GM18520 (cell line): ENCODE measurements around the gene SCAMP3.
"Not testable (repeated sequence)": the region's sequence is repeated elsewhere in the genome, so short reads cannot be mapped to it uniquely, and the experiment has no call there.

Source experiments
- ATAC-seq: cut with Tn5 transposase; IDR thresholded peaks from one replicate; pipeline ENCODE4 v1.9.1; 2021; ENCODE audit not compliant: unreplicated experiment

Gene SCAMP3

DNA sequence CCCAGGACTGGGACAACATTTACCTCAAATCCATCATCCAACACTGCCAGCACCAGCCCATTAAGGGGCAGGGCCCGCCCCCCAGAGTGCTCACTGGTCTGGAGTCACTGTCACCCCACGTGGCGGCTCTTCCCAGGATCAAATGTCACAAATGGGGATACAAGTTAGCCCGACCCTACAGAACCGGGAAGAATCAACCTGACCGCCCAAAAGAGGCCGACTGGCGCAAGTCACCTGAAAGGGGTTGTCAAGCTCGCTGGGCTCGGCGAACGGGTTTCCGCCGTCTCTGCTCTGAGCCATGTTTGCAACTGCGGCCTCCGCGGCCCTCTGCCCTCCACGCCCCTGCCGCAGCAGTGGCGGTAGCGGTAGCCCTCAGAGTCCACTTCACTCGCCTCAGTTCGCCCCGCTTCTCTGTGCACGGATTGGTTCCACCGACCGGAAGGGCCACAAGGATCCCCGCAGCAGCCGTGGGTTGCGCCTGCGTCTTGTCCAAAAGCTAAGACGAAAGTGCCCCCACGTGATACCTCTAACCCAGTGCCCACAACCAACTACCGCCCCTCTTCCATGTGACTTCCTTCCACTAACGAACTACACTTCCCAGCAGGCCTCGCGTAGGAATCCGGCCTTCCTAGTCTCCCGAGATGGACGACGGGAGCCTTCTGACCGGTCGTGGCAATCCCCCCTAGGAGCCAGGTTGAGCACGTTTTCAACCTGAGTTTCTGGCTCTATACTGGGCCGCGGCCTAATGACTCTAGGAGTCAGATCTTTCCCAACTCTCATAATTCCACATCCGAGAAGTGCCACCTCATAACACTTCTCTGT, at the start of gene SCAMP3:
TSS of gene SCAMP3 (minus strand) at position 509 of the 822 bp plus-strand sequence. CDS start at position 300, 209 bp downstream.
- ATAC-seq, result peak; percentile 91

DNA sequence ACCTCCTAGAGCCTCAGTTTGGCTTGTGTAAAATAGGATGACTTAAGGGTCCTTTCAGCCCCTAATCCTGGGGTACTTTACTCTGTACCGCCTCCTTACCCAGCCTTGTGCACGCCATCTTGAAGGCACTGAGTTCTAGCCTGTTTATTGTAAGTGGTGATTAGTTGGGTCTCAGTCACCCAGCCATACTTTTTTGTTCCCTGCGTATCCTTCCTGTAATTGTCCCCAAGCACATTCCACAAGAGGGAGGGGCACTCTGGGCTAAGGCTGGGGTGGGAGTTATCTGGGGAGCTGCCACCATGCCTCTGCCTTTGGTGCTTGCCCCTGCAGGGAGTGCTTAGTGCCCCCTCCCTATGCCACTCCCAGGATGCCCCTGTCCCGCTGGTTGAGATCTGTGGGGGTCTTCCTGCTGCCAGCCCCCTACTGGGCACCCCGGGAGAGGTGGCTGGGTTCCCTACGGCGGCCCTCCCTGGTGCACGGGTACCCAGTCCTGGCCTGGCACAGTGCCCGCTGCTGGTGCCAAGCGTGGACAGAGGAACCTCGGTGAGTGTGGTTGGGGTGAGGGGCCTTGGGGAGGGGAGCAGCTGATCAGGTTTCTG, 47.4 kb upstream of the SCAMP3 start:
- no peak for ATAC-seq

DNA sequence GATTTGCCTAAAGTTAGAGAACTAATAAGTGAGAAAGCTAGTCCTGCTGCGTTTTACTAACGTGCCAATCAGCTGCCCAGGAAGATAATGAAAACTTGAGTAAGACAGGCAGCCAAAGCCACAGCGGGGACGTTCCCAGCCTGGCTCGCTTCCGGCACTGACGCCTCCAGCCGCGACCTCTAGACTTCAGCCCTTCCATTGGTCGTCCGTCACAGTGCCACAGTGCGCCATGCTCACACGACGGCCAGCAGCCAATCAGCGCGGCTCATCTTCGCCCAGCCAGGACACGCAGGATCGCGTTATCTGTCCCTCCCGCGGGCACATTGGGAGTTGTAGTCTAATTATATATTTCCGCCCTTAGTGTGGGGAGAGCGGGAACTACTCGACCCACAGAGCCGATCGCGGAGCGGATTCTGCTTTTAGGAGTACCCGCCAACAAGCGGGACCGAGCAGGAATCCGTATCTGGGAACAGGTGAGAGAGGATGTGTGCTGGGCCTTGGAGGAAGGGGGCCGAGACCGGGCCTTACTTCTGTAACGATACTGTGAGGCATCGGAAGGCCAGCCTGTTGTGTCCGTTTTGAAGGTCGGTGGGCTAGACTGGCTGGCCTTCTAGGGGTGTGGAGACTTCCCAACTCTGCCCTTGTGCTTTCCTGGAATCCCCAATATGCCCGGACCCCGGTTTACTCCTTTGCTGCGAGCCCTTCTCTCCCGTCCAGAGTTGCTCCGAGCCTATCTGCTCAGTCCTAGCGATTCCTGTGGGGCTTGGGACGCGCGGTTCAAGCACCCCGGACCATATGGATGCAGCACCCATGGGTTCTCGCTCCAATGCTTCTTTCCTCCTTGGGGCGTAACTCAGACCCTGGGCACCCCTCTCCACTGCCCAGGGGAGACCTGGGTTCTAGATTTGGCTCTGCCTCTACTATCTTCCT, 46.6 kb upstream of the SCAMP3 start, which contains the start of gene FDPS:
TSS of gene FDPS (plus strand) at position 374 of the 930 bp plus-strand sequence. CDS start 924 bp downstream, outside the sequence.
- peak; percentile 96 for ATAC-seq

GRCh38 chr1:155307247-155307740, 45.1 kb upstream of the SCAMP3 start:
- no peak for ATAC-seq

- ATAC-seq, result no peak
These were observed 43.8 kb upstream of the SCAMP3 start for GRCh38 chr1:155305881-155306391.

- ATAC-seq, result no peak
These were observed 42.5 kb upstream of the SCAMP3 start for GRCh38 chr1:155304558-155305063.

GRCh38 chr1:155301342-155301841, 39.2 kb upstream of the SCAMP3 start, which contains the start of gene PKLR:
TSS of gene PKLR (minus strand) at chr1:155301438. CDS start at chr1:155301395, 43 bp downstream.
- ATAC-seq, result no peak

- no peak for ATAC-seq
These were observed 38.6 kb upstream of the SCAMP3 start for GRCh38 chr1:155300553-155301329.

DNA sequence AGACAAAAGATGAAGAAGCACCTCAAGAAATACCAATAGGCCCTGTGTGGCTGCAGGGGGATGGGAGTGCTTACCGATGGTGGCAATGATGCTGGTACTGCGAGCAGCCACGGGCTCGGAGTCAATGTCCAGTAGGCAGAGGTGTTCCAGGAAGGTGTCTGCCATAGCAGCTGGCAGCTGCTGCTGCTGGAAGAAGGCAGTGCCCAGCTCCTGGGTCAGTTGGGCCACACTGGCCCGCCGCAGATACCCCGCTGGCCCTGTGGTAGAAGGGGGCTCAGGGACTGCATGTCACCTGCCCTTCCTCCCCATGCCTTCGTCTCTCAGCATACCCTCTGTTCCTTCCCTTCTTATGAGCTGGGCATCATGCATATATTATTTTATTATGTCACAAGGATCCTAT, 37.9 kb upstream of the SCAMP3 start:
- no peak for ATAC-seq

DNA sequence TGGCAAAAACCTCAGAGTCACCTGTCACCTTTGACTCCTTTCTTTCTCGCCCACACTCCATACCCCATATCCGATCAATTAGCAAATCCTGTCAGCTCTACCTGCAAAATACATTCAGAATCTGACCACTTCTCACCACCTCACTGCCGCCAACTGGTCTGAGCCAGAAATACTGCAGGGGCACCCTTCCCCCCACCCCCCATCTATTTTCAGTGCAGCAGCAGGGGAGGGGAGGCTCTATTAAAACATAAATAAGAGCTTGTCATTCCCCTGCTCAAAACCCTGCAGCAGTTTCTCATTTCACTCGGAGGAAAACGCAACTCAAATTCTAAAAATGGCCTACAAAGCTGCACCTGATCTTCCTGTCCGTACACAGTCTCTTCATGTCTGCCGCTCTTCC, 35.2 kb upstream of the SCAMP3 start:
- no peak for ATAC-seq

DNA sequence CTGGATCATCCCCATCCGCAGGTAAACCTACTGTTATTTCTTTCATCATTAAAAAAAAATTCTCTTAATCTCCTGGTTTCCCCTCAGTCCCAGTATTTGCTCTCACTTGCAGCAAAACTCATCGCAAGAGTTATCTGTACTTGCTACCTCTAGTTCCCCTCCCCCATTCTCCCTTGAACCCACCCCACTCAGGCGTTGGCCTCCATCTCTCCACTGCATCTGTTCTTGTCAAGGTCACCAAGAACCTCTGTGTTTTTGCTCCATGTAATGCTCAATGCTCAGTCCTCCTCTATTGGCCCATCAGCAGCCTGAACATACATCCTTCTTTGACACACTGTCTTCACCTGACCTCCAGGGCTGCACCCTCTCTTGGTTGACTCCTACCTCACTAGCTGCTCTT, 34.5 kb upstream of the SCAMP3 start:
- no peak for ATAC-seq

- ATAC-seq, result no peak
These were observed 33.7 kb upstream of the SCAMP3 start for GRCh38 chr1:155295942-155296267.

DNA sequence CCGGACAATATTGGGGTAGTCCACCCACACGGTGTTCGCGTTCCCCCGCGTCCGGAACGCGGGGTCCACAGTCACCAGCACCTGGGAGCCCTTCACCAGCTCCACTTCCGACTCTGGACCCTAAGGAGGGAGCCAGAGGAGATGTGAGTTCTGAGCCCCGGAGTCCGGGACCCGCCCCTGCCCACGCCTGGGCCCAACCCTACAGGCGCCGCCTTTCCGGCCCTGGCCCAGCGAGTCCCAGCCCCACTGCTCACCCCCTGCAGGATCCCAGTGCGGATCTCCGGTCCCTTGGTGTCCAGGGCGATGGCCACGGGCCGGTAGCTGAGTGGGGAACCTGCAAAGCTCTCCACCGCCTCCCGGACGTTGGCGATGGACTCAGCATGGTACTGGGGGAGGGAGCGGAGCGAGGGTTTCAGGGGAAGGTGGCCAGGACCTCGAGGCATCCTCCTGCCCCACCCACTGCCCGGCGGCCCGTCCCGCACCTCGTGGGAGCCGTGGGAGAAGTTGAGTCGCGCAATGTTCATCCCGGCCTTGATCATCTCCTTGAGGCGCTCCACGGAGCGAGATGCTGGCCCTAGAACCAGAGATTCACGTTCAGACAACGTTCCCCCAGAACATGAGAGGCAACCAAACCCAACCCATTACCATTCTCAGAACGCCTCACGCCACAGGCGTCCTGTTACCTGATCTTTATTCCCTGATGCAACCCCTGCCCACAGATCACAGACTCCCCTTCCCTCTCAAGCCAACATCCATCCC, 33.2 kb upstream of the SCAMP3 start:
- no peak for ATAC-seq

- no peak for ATAC-seq
These were observed 32.5 kb upstream of the SCAMP3 start for GRCh38 chr1:155294520-155295182.

- no peak for ATAC-seq
These were observed 31.1 kb upstream of the SCAMP3 start for GRCh38 chr1:155293086-155293749.

DNA sequence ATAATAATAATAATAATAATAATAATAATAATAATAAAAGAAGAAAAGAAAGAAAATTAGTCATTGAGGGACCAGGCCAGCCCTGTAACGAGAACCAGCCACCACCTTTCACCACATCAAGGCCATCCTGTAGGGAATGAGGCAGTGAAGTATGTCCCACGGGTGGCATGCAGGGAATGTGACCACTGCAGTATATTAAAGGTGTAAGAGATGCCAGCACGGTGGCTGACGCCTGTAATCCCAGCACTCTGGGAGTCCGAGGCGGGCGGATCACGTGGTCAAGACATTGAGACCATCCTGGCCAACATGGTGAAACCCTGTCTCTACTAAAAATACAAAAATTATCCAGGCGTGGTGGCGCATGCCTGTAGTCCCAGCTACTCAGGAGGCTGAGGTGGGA, 28.8 kb upstream of the SCAMP3 start:
- not testable (repeated sequence) for ATAC-seq

DNA sequence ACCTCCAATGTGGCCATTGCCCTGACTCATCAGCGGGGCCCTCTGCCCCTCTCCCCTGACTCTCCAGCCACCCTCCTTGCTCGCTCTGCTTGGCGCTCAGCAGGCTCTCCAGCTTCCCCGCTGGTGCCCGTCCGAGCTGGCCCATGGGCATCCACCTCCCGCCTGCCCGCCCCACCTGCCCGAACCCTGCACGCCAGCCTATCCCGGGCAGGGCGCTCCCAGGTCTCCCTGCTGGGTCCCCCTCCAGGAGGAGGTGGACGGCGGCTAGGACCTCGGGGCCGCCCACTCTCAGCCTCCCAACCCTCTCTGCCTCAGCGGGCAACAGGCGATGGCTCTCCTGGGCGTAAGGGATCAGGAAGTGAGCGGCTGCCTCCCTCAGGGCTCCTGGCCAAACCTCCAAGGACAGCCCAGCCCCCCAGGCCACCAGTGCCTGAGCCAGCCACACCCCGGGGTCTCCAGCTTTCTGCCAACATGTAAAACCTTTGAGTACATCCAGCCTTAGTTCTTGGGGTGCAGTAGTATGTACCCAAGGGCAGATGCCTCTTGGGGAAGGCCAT, 25.9 kb upstream of the SCAMP3 start:
- no peak for ATAC-seq

DNA sequence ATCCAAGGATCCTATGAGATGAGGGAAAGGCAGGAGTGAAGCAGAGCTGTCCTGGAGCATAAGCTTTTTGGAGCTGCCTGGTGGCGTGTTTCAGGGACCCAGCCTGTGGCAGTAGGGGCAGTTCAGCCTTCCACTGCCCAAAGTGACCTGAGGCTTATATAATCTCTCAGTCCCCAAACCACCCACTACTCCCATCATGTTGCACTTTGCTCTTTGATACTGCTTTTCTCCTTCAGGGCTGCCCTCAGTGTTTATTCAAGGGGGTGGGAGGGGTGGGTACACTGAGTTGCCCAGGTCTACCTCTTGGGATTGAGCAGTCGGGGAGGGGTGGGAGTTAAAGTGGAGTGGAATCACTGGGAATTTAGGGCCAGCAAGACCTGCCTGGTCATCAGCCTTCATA, 24.4 kb upstream of the SCAMP3 start:
- ATAC-seq, result no peak
